Common myeloid progenitor, CD34-positive (primary cell): Measurements from ENCODE around the gene ARHGEF39.

ENCODE experiments used
- CTCF ChIA-PET: fragments of 350-600 bp; sonication (Branson Sonifier 250); formaldehyde crosslinking; loops from one replicate; lab custom pipeline; 2021; ENCODE audit warnings: antibody characterized with exemption; lab: Charles Lee
- POLR2A ChIA-PET: fragments of 350-600 bp; sonication (Branson Sonifier 250); formaldehyde crosslinking; loops from one replicate; lab custom pipeline; 2021; ENCODE audit warnings: antibody characterized with exemption; lab: Charles Lee
- DNase-seq, 3 donors: peaks; one replicate each; pipeline versions ENCODE4 v3.0.0 to v3.0.0-alpha.2; 2013
- H3K27ac ChIP-seq, 2 experiments: 1 replicate in 1 of 2; 2 replicates in 1 of 2; pipeline ENCODE4 v1.7.0; 2013; ENCODE audit warnings: inconsistent platforms in 2 of 2, low read length in 2 of 2, mild to moderate bottlenecking in 2 of 2, low read depth in 1 of 2, moderate library complexity in 1 of 2; ENCODE audit not compliant: severe bottlenecking in 2 of 2, insufficient read depth in 1 of 2, poor library complexity in 1 of 2
- H3K27me3 ChIP-seq, 5 experiments: replicated peaks in 2 of 5; 1 replicate in 3 of 5; 2 replicates in 2 of 5; pipeline versions ENCODE4 v1.6.1 to v1.7.0; 2013; ENCODE audit warnings: low read length in 4 of 5, mild to moderate bottlenecking in 2 of 5, moderate library complexity in 2 of 5, inconsistent platforms in 1 of 5; ENCODE audit not compliant: insufficient read depth in 5 of 5, control insufficient read depth in 4 of 5
- H3K36me3 ChIP-seq, 4 experiments: 1 replicate in 2 of 4; 2 replicates in 2 of 4; pipeline versions ENCODE4 v1.6.1 to v1.7.0; 2013; ENCODE audit warnings: low read length in 3 of 4, control low read depth in 1 of 4, mild to moderate bottlenecking in 1 of 4; ENCODE audit not compliant: control insufficient read depth in 4 of 4, insufficient read depth in 4 of 4
- H3K4me1 ChIP-seq, 4 experiments: 1 replicate in 3 of 4; 2 replicates in 1 of 4; pipeline versions ENCODE4 v1.6.1 to v1.7.1; 2013; ENCODE audit warnings: low read length in 3 of 4, mild to moderate bottlenecking in 3 of 4, control low read depth in 1 of 4, inconsistent platforms in 1 of 4, moderate library complexity in 1 of 4; ENCODE audit not compliant: control insufficient read depth in 4 of 4, insufficient read depth in 4 of 4; ENCODE audit errors: control extremely low read depth in 1 of 4
- H3K4me3 ChIP-seq, 7 experiments: 1 replicate in 4 of 7; 2 replicates in 3 of 7; pipeline versions ENCODE4 v1.5.1 to v1.7.0; 2013; ENCODE audit warnings: mild to moderate bottlenecking in 7 of 7, low read length in 6 of 7, moderate library complexity in 6 of 7, inconsistent platforms in 2 of 7, low read depth in 2 of 7, control low read depth in 1 of 7; ENCODE audit not compliant: insufficient read depth in 4 of 7, control insufficient read depth in 1 of 7; ENCODE audit errors: extremely low read depth in 1 of 7
- H3K9me3 ChIP-seq, 5 experiments: 1 replicate in 4 of 5; 2 replicates in 1 of 5; pipeline versions ENCODE4 v1.6.1 to v1.7.1; 2013; ENCODE audit warnings: low read length in 4 of 5, mild to moderate bottlenecking in 2 of 5, inconsistent platforms in 1 of 5, low read depth in 1 of 5, moderate library complexity in 1 of 5; ENCODE audit not compliant: control insufficient read depth in 4 of 5, insufficient read depth in 2 of 5; ENCODE audit errors: control extremely low read depth in 1 of 5
- WGBS: methylation state at CpG from one replicate; pipeline ENCODE4 v1.1.5; 2013; ENCODE audit not compliant: insufficient coverage; 5-methylcytosine and 5-hydroxymethylcytosine counted together

The ARHGEF39 gene

GRCh38 chr9:35667939-35668338 lies 2.9 kb upstream of the ARHGEF39 start:
- ChIA-PET CTCF (no interaction called here), POLR2A (no interaction called here)
- 100% methylated on average over 3 of the region's 3 CpGs for WGBS
- no peak overlapping the region for H3K27ac ChIP-seq
- DNase-seq: no peak
- no peak overlapping the region for H3K4me3 ChIP-seq
- peaks cover 7 to 27% (median 19%) of the 10 kb centered on the region in 4 experiments for H3K4me1 ChIP-seq
- peaks cover 0 to 2% (median 0%) of the 10 kb centered on the region in 4 experiments for H3K36me3 ChIP-seq
- no peaks in the 10 kb centered on the region for H3K27me3 ChIP-seq
- no peaks in the 10 kb centered on the region for H3K9me3 ChIP-seq

- DNase-seq: no peak
- no peaks in the 10 kb centered on the region for H3K9me3 ChIP-seq
- H3K27ac ChIP-seq: no peak overlapping the region
- ChIA-PET POLR2A (interaction anchor here (0.7 kb wide), 1 partner anchor 9 kb away, joined by 3 read pairs; the partner anchor contains the start of genes CCDC107 and RMRP), CTCF (interaction anchor here (1.2 to 12.8 kb wide), 4 partner anchors 10 to 159 kb away, joined by 3 to 117 read pairs (median 24); no protein-coding TSS in a partner anchor)
- H3K27me3 ChIP-seq: no peaks in the 10 kb centered on the region
- H3K4me1 ChIP-seq: peaks cover 10 to 41% (median 32%) of the 10 kb centered on the region in 4 experiments
- WGBS: 100% methylated on average over 3 of the region's 5 CpGs
- no peak overlapping the region for H3K4me3 ChIP-seq
- peaks cover 0 to 10% (median 0%) of the 10 kb centered on the region in 4 experiments for H3K36me3 ChIP-seq
Observed at GRCh38 chr9:35666549-35666948, 1.6 kb upstream of the ARHGEF39 start.

- H3K27me3 ChIP-seq: no peaks in the 10 kb centered on the region
- peak overlapping the region in 1 of 7 experiments; percentile 88 for H3K4me3 ChIP-seq
- peaks cover 0 to 12% (median 0%) of the 10 kb centered on the region in 4 experiments for H3K36me3 ChIP-seq
- no peak for DNase-seq
- CTCF ChIA-PET: interaction anchor here (1.2 to 12.8 kb wide), 5 partner anchors 10 to 160 kb away, joined by 3 to 117 read pairs (median 16); no protein-coding TSS in a partner anchor
- H3K9me3 ChIP-seq: no peaks in the 10 kb centered on the region
- peaks cover 11 to 46% (median 36%) of the 10 kb centered on the region in 4 experiments for H3K4me1 ChIP-seq
- no CpG with 5 or more reads among the region's 1 CpG for WGBS
- H3K27ac ChIP-seq: no peak overlapping the region
- POLR2A ChIA-PET: interaction anchor here (0.7 kb wide), 1 partner anchor 8 kb away, joined by 3 read pairs; the partner anchor contains the start of genes CCDC107 and RMRP
Observed at GRCh38 chr9:35666045-35666444, 1.1 kb upstream of the ARHGEF39 start.

- Histone ChIP-seq H3K4me1 (peaks cover 12 to 52% (median 36%) of the 10 kb centered on the region in 4 experiments), H3K27ac (peak overlapping the region in 1 of 2 experiments; percentile 70), H3K36me3 (peaks cover 0 to 18% (median 3%) of the 10 kb centered on the region in 4 experiments), H3K9me3 (no peaks in the 10 kb centered on the region), H3K27me3 (no peaks in the 10 kb centered on the region), H3K4me3 (peak overlapping the region; percentile 64 to 88 (median 81))
- ChIA-PET CTCF (interaction anchor here (1.1 to 12.8 kb wide), 8 partner anchors 11 to 161 kb away, joined by 3 to 117 read pairs (median 10); partner anchors contain the start of gene CD72), POLR2A (no interaction called here)
- WGBS: 8% methylated on average over 2 of the region's 5 CpGs
- DNase-seq: no peak
Observed at GRCh38 chr9:35665471-35665818, 450 bp upstream of the ARHGEF39 start.

- WGBS: 89% methylated on average over 7 of the region's 7 CpGs
- Histone ChIP-seq H3K9me3 (no peaks in the 10 kb centered on the region), H3K27ac (peak overlapping the region; percentile 12 to 36), H3K4me1 (peaks cover 16 to 72% (median 50%) of the 10 kb centered on the region in 4 experiments), H3K27me3 (no peaks in the 10 kb centered on the region), H3K36me3 (peaks cover 0 to 23% (median 5%) of the 10 kb centered on the region in 4 experiments), H3K4me3 (no peak overlapping the region)
- POLR2A ChIA-PET: interaction anchor here (0.7 kb wide), 1 partner anchor 40 kb away, joined by 3 read pairs; no protein-coding TSS in a partner anchor
- no peak for DNase-seq
- CTCF ChIA-PET: interaction anchor here (0.9 to 12.8 kb wide), 11 partner anchors 8 to 127 kb away, joined by 3 to 117 read pairs (median 5); partner anchors contain the start of genes CA9, CD72, CREB3 and TLN1
Observed at GRCh38 chr9:35662437-35662836, 2.6 kb downstream of the ARHGEF39 start.

- POLR2A ChIA-PET: interaction anchor here (0.7 kb wide), 1 partner anchor 41 kb away, joined by 3 read pairs; no protein-coding TSS in a partner anchor
- WGBS: 54% methylated on average over 3 of the region's 3 CpGs
- CTCF ChIA-PET: interaction anchor here (0.9 to 12.8 kb wide), 18 partner anchors 9 to 220 kb away, joined by 3 to 117 read pairs (median 5); partner anchors contain the start of genes CA9, CD72, CREB3 and TLN1
- H3K27ac ChIP-seq: peak overlapping the region; percentile 12 to 36
- H3K36me3 ChIP-seq: peaks cover 0 to 23% (median 5%) of the 10 kb centered on the region in 4 experiments
- no peaks in the 10 kb centered on the region for H3K9me3 ChIP-seq
- peak overlapping the region in 2 of 7 experiments; percentile 3 to 31 for H3K4me3 ChIP-seq
- peaks cover 18 to 78% (median 55%) of the 10 kb centered on the region in 4 experiments for H3K4me1 ChIP-seq
- DNase-seq: no peak
- H3K27me3 ChIP-seq: no peaks in the 10 kb centered on the region
Observed at GRCh38 chr9:35661756-35662350, 3.1 kb downstream of the ARHGEF39 start.
